Fibroblast of lung (primary cell): ENCODE results near the gene SLC27A5. TPM values are rescaled to one million over a fixed set of nuclear protein-coding genes. Genes with fewer than 3 reads are reported as not detected.
"Not testable (repeated sequence)": the region's sequence is repeated elsewhere in the genome, so short reads cannot be mapped to it uniquely, and the experiment has no call there.

Experiments
- DNase-seq, 2 donors: peaks; one replicate each; pipeline versions ENCODE4 v3.0.0 to v3.0.0-alpha.2; 2010; ENCODE audit warnings: low read depth in 2 of 2
- H2AFZ ChIP-seq: 2 replicates; pipeline ENCODE4 v1.5.1; 2012; ENCODE audit warnings: low read length, control low read depth, inconsistent platforms
- H3K27ac ChIP-seq: 2 replicates; pipeline ENCODE4 v1.5.1; 2011; ENCODE audit warnings: low read length, control low read depth; ENCODE audit not compliant: insufficient read depth
- H3K27me3 ChIP-seq: 2 replicates; pipeline ENCODE4 v1.5.1; 2011; ENCODE audit warnings: mild to moderate bottlenecking, low read length; ENCODE audit not compliant: control insufficient read depth, insufficient read depth
- H3K36me3 ChIP-seq: 2 replicates; pipeline ENCODE4 v1.5.1; 2011; ENCODE audit warnings: low read length; ENCODE audit not compliant: control insufficient read depth, insufficient read depth
- H3K4me1 ChIP-seq: 2 replicates; pipeline ENCODE4 v1.5.1; 2011; ENCODE audit warnings: low read length; ENCODE audit not compliant: control insufficient read depth, insufficient read depth; ENCODE audit errors: extremely low read depth
- H3K4me2 ChIP-seq: 2 replicates; pipeline ENCODE4 v1.5.1; 2011; ENCODE audit warnings: low read length, control low read depth; ENCODE audit not compliant: insufficient read depth; ENCODE audit errors: extremely low read depth
- H3K4me3 ChIP-seq, 4 experiments: fragments of 200-600 bp in 1 of 4; sonication (generic) in 1 of 4; replicated peaks in 1 of 4; 2 replicates each; pipeline ENCODE4 v1.5.1; 2011 to 2016; ENCODE audit warnings: low read length in 4 of 4, low read depth in 3 of 4, mild to moderate bottlenecking in 3 of 4, control low read depth in 2 of 4, inconsistent platforms in 1 of 4, mixed read lengths in 1 of 4; ENCODE audit not compliant: insufficient read depth in 1 of 4; ENCODE audit errors: control extremely low read depth in 1 of 4
- H3K79me2 ChIP-seq: 2 replicates; pipeline ENCODE4 v1.5.1; 2012; ENCODE audit warnings: mild to moderate bottlenecking, low read length, inconsistent platforms; ENCODE audit not compliant: control insufficient read depth, insufficient read depth
- H3K9ac ChIP-seq: 2 replicates; pipeline ENCODE4 v1.5.1; 2011; ENCODE audit warnings: mild to moderate bottlenecking, low read length, control low read depth; ENCODE audit not compliant: insufficient read depth
- H3K9me3 ChIP-seq: 2 replicates; pipeline ENCODE4 v1.5.1; 2012; ENCODE audit warnings: low read depth, low read length; ENCODE audit not compliant: control insufficient read depth, insufficient read depth
- H4K20me1 ChIP-seq: 2 replicates; pipeline ENCODE4 v1.5.1; 2011; ENCODE audit warnings: low read length; ENCODE audit not compliant: control insufficient read depth, insufficient read depth; ENCODE audit errors: extremely low read depth
- CTCF ChIP-seq, 2 donors: IDR thresholded peaks in 1 of 2; conservative IDR thresholded peaks in 1 of 2; 1 replicate in 1 of 2; 2 replicates in 1 of 2; pipeline ENCODE4 v1.5.1; 2011 to 2012; ENCODE audit warnings: low read length in 2 of 2, control low read depth in 1 of 2, inconsistent platforms in 1 of 2, low read depth in 1 of 2, mild to moderate bottlenecking in 1 of 2
- EZH2 ChIP-seq: IDR thresholded peaks from 2 replicates; pipeline ENCODE4 v1.5.1; 2012; ENCODE audit warnings: low read length, control low read depth, mild to moderate bottlenecking; ENCODE audit errors: missing control alignments
- polyA plus RNA-seq, 2 donors: library from polyadenylated mRNA; depleted of rRNA in 1 of 2; stranded (reverse) in 1 of 2; unstranded in 1 of 2; fragments of >200 nt; gene quantifications; 2 replicates each; pipeline ENCODE4 v1.2.1, GENCODE V29; 2011 to 2012; ENCODE audit warnings: missing spikeins in 1 of 2
- total RNA-seq: library from RNA; depleted of rRNA; stranded (reverse); fragments of >200 nt; gene quantifications from 2 replicates; pipeline ENCODE4 v1.2.1, GENCODE V29; 2014

The SLC27A5 gene
- total and polyA plus RNA-seq, 2 donors (not counting 1 experiment from before 2014, with no cell fraction given), result 5.2 to 10.1 TPM

- H3K27ac ChIP-seq, result no peak overlapping the region
- no peak overlapping the region for H3K9ac ChIP-seq
- no peaks in the 10 kb centered on the region for H3K9me3 ChIP-seq
- TF ChIP-seq EZH2, result no peak
- no peak for TF ChIP-seq CTCF (conservative IDR thresholded peaks at IDR 0.05 in 1 of 2, IDR thresholded peaks at IDR 0.05 in 1 of 2; ENCODE audit: low read depth in 1 of 2, low read length in 2 of 2)
- H3K36me3 ChIP-seq, result no peaks in the 10 kb centered on the region
- H3K4me2 ChIP-seq, result no peak overlapping the region
- H4K20me1 ChIP-seq, result no peaks in the 10 kb centered on the region
- H3K4me3 ChIP-seq, result no peak overlapping the region
- H3K79me2 ChIP-seq, result no peaks in the 10 kb centered on the region
- DNase-seq, result no peak
- H2AFZ ChIP-seq, result no peak overlapping the region
- H3K27me3 ChIP-seq, result no peaks in the 10 kb centered on the region
- H3K4me1 ChIP-seq, result peaks cover 5% of the 10 kb centered on the region
Measured at GRCh38 chr19:58497634-58498170, 14.1 kb downstream of the SLC27A5 start.

- H4K20me1 ChIP-seq, result no peaks in the 10 kb centered on the region
Measured at GRCh38 chr19:58492265-58492664, 19.5 kb downstream of the SLC27A5 start.

DNA sequence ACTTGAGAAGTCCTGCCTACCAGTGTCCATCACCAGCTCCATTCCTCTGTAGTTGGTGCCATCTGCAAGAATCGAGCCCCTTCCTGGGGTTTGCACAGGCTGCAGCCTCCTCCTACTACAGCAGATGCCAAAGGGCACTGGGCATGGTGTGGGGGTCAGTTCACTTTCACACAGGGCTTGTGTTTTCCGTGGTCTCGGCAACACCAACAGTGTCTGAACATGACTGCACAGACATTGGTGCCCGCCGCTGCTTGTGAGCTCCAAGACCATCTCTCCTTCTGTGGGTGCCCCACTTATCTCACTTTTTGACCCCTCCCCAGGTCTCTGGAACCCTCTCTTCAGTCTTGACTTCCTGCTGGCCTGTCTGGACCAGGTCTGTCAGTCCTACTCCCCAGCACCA is 20.4 kb downstream of the SLC27A5 start:
- Histone ChIP-seq H3K9me3 (no peaks in the 10 kb centered on the region), H3K36me3 (no peaks in the 10 kb centered on the region), H3K79me2 (no peaks in the 10 kb centered on the region), H3K4me1 (no peaks in the 10 kb centered on the region), H2AFZ (no peak overlapping the region), H3K9ac (no peak overlapping the region), H3K4me3 (no peak overlapping the region), H3K27ac (no peak overlapping the region), H4K20me1 (no peaks in the 10 kb centered on the region), H3K4me2 (no peak overlapping the region), H3K27me3 (no peaks in the 10 kb centered on the region)
- no peak for DNase-seq
- TF ChIP-seq CTCF (conservative IDR thresholded peaks at IDR 0.05 in 1 of 2, IDR thresholded peaks at IDR 0.05 in 1 of 2; ENCODE audit: low read depth in 1 of 2, low read length in 2 of 2), result no peak
- TF ChIP-seq EZH2, result no peak

More at GRCh38 chr19:58492265-58492664, 19.5 kb downstream of the SLC27A5 start:
- Histone ChIP-seq H3K36me3 (no peaks in the 10 kb centered on the region), H3K79me2 (no peaks in the 10 kb centered on the region), H3K4me1 (no peaks in the 10 kb centered on the region), H3K4me3 (no peak overlapping the region), H3K9me3 (no peaks in the 10 kb centered on the region), H3K9ac (no peak overlapping the region), H3K4me2 (no peak overlapping the region), H3K27ac (no peak overlapping the region), H2AFZ (no peak overlapping the region), H3K27me3 (no peaks in the 10 kb centered on the region)
- DNase-seq, result no peak
- TF ChIP-seq EZH2, result no peak
- TF ChIP-seq CTCF (conservative IDR thresholded peaks at IDR 0.05 in 1 of 2, IDR thresholded peaks at IDR 0.05 in 1 of 2; ENCODE audit: low read depth in 1 of 2, low read length in 2 of 2), result no peak

- H3K27me3 ChIP-seq, H3K36me3 ChIP-seq, H3K4me3 ChIP-seq, H4K20me1 ChIP-seq, H3K27ac ChIP-seq, H3K4me2 ChIP-seq, H2AFZ ChIP-seq, H3K9me3 ChIP-seq, H3K9ac ChIP-seq, H3K4me1 ChIP-seq, H3K79me2 ChIP-seq, DNase-seq: not testable (repeated sequence)
Measured at GRCh38 chr19:58484349-58484748, 27.4 kb downstream of the SLC27A5 start.
